GM19463 (cell line): Measurements from ENCODE around the gene DAAM1.

Experiments
- ATAC-seq: cut with Tn5 transposase; IDR thresholded peaks from one replicate; pipeline ENCODE4 v1.9.1; 2021; ENCODE audit warnings: mild to moderate bottlenecking, moderate library complexity; ENCODE audit not compliant: unreplicated experiment

DAAM1 gene

GRCh38 chr14:59415836-59416602 lies 227.6 kb downstream of the DAAM1 start:
- ATAC-seq: no peak

GRCh38 chr14:59417311-59417710 lies 228.8 kb downstream of the DAAM1 start:
- ATAC-seq: no peak

DNA sequence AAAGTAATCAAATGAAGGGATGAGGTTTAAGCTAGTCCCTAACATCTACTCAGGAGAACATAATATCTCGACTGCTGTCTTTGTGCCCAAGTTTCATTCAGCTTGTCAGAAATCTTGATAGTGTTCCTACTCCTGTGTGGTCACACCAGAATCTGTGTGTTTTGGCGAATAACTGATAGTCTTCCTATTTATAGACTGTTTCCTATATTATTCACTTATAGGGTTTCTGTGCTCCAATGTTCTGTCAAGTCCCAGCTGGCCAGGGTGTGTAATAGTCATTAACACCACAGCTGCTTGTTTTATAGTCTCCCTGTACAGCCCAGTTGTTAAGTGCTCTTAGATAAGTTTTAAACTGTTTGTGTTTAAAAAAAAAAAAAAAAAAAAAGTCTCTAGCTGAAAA lies 230.8 kb downstream of the DAAM1 start:
- no peak for ATAC-seq
